H1 (cell line): ENCODE measurements around the gene C2orf76. TPM values are rescaled to one million over a fixed set of nuclear protein-coding genes. Genes with fewer than 3 reads are reported as not detected.

Source experiments
- CTCF ChIA-PET: fragments of 300-600 bp; sonication (Branson Sonifier 250); formaldehyde crosslinking; loops from one replicate; lab custom pipeline; 2021; ENCODE audit not compliant: partially characterized antibody; lab: Charles Lee
- POLR2A ChIA-PET: fragments of 300-600 bp; sonication (Branson Sonifier 250); formaldehyde crosslinking; loops from one replicate; lab custom pipeline; 2021; ENCODE audit warnings: inconsistent platforms; ENCODE audit not compliant: partially characterized antibody; lab: Charles Lee
- DNase-seq, 2 experiments: peaks; one replicate each; pipeline versions ENCODE4 v3.0.0 to v3.0.0-alpha.2; 2010 to 2022; ENCODE audit warnings: low spot score in 2 of 2, low read depth in 1 of 2, mixed read lengths in 1 of 2
- FAIRE-seq: peaks from 2 replicates; lab custom pipeline; 2011; peaks lifted over from hg19 to GRCh38; lab: Jason Lieb, UNC
- H2AFZ ChIP-seq: 2 replicates; pipeline ENCODE4 v1.8.1; 2012; ENCODE audit warnings: low read length, inconsistent platforms
- H2AK5ac ChIP-seq: 2 replicates; pipeline ENCODE4 v1.6.1; 2013; ENCODE audit warnings: low read depth, low read length
- H2BK120ac ChIP-seq: replicated peaks from 2 replicates; pipeline ENCODE3; 2013; ENCODE audit warnings: low read depth, low read length, inconsistent platforms
- H2BK12ac ChIP-seq: 2 replicates; pipeline ENCODE4 v1.6.1; 2013; ENCODE audit warnings: low read depth, low read length
- H2BK15ac ChIP-seq: 2 replicates; pipeline ENCODE4 v1.6.1; 2013; ENCODE audit warnings: low read length
- H2BK20ac ChIP-seq: 2 replicates; pipeline ENCODE4 v1.6.1; 2013; ENCODE audit warnings: low read length
- H2BK5ac ChIP-seq: 2 replicates; pipeline ENCODE4 v1.6.1; 2013; ENCODE audit warnings: low read depth, low read length
- H3K14ac ChIP-seq: 2 replicates; pipeline ENCODE4 v1.6.1; 2013; ENCODE audit warnings: inconsistent platforms; ENCODE audit not compliant: insufficient read length
- H3K18ac ChIP-seq: 2 replicates; pipeline ENCODE4 v1.6.1; 2013; ENCODE audit warnings: low read length; ENCODE audit errors: extremely low read depth
- H3K23ac ChIP-seq: 2 replicates; pipeline ENCODE4 v1.6.1; 2013; ENCODE audit warnings: inconsistent platforms; ENCODE audit not compliant: insufficient read length
- H3K23me2 ChIP-seq: 2 replicates; pipeline ENCODE4 v1.6.1; 2013; ENCODE audit warnings: low read depth, low read length
- H3K27ac ChIP-seq: 2 replicates; pipeline ENCODE4 v1.6.1; 2011; ENCODE audit warnings: low read depth, low read length, inconsistent platforms
- H3K27me3 ChIP-seq, 4 experiments: replicated peaks in 1 of 4; 1 replicate in 1 of 4; 2 replicates in 3 of 4; pipeline versions ENCODE4 v1.6.1 to v1.8.1; 2011 to 2013; ENCODE audit warnings: low read length in 3 of 4, mild to moderate bottlenecking in 3 of 4, inconsistent platforms in 2 of 4, mixed read lengths in 2 of 4, moderate library complexity in 1 of 4; ENCODE audit not compliant: control insufficient read depth in 3 of 4, insufficient read depth in 3 of 4; ENCODE audit errors: extremely low read depth in 1 of 4
- H3K36me3 ChIP-seq, 4 experiments: 2 replicates each; pipeline versions ENCODE4 v1.6.1 to v1.8.1; 2011 to 2013; ENCODE audit warnings: mild to moderate bottlenecking in 4 of 4, low read length in 3 of 4, moderate library complexity in 2 of 4, control low read depth in 1 of 4, inconsistent platforms in 1 of 4; ENCODE audit not compliant: insufficient read depth in 4 of 4, control insufficient read depth in 2 of 4
- H3K4ac ChIP-seq: replicated peaks from 2 replicates; pipeline ENCODE3; 2013; ENCODE audit warnings: low read length, low read depth, mixed read lengths, inconsistent platforms; ENCODE audit not compliant: insufficient read length
- H3K4me1 ChIP-seq, 4 experiments: replicated peaks in 1 of 4; 1 replicate in 1 of 4; 2 replicates in 3 of 4; pipeline versions ENCODE4 v1.6.1 to v1.8.1; 2011 to 2013; ENCODE audit warnings: low read length in 3 of 4, inconsistent platforms in 2 of 4, mixed read lengths in 1 of 4; ENCODE audit not compliant: insufficient read depth in 4 of 4, control insufficient read depth in 3 of 4
- H3K4me2 ChIP-seq, 2 experiments: 2 replicates each; pipeline versions ENCODE4 v1.6.1 to v1.8.1; 2011 to 2013; ENCODE audit warnings: low read depth in 2 of 2, low read length in 2 of 2, control low read depth in 1 of 2, inconsistent platforms in 1 of 2, mild to moderate bottlenecking in 1 of 2; ENCODE audit not compliant: insufficient read depth in 1 of 2
- H3K4me3 ChIP-seq, 4 experiments: fragments of 200-600, 300-600 bp in 1 of 4; sonication (generic), shearing (Covaris generic), sonication (Bioruptor Twin) in 1 of 4; 2 replicates each; pipeline versions ENCODE4 v1.5.1 to v1.8.1; 2011 to 2016; ENCODE audit warnings: low read length in 4 of 4, low read depth in 3 of 4, control low read depth in 2 of 4, inconsistent platforms in 2 of 4, mild to moderate bottlenecking in 2 of 4, mixed read lengths in 1 of 4, moderate library complexity in 1 of 4; ENCODE audit not compliant: insufficient read depth in 2 of 4; ENCODE audit errors: extremely low read depth in 1 of 4
- H3K56ac ChIP-seq: replicated peaks from 2 replicates; pipeline ENCODE3; 2013; ENCODE audit warnings: low read depth, mild to moderate bottlenecking, mixed read lengths, low read length, inconsistent platforms; ENCODE audit not compliant: insufficient read length
- H3K79me1 ChIP-seq: 2 replicates; pipeline ENCODE4 v1.6.1; 2013; ENCODE audit warnings: low read depth, low read length, control low read depth
- H3K79me2 ChIP-seq, 2 experiments: 2 replicates each; pipeline versions ENCODE4 v1.6.1 to v1.8.1; 2012 to 2013; ENCODE audit warnings: low read length in 2 of 2, mild to moderate bottlenecking in 2 of 2, inconsistent platforms in 1 of 2; ENCODE audit not compliant: insufficient read depth in 2 of 2, control insufficient read depth in 1 of 2
- H3K9ac ChIP-seq, 4 experiments: replicated peaks in 1 of 4; 1 replicate in 1 of 4; 2 replicates in 3 of 4; pipeline versions ENCODE4 v1.6.1 to v1.8.1; 2011 to 2013; ENCODE audit warnings: low read depth in 3 of 4, low read length in 3 of 4, control low read depth in 2 of 4, mild to moderate bottlenecking in 2 of 4, moderate library complexity in 2 of 4, inconsistent platforms in 1 of 4; ENCODE audit errors: extremely low read depth in 1 of 4
- H3K9me3 ChIP-seq, 2 experiments: 2 replicates each; pipeline versions ENCODE4 v1.6.1 to v1.8.1; 2012 to 2013; ENCODE audit warnings: mild to moderate bottlenecking in 2 of 2, moderate library complexity in 2 of 2, control low read depth in 1 of 2, inconsistent platforms in 1 of 2, low read depth in 1 of 2, low read length in 1 of 2, mixed read lengths in 1 of 2; ENCODE audit not compliant: insufficient read depth in 2 of 2
- H4K20me1 ChIP-seq, 2 experiments: replicated peaks in 1 of 2; 2 replicates each; pipeline versions ENCODE3 to v1.8.1; 2011 to 2013; ENCODE audit warnings: inconsistent platforms in 2 of 2, low read length in 2 of 2, mild to moderate bottlenecking in 1 of 2; ENCODE audit not compliant: insufficient read depth in 2 of 2, control insufficient read depth in 1 of 2
- H4K5ac ChIP-seq: 2 replicates; pipeline ENCODE4 v1.6.1; 2013; ENCODE audit warnings: low read length, low read depth, mixed read lengths, inconsistent platforms; ENCODE audit not compliant: insufficient read length
- H4K8ac ChIP-seq: 2 replicates; pipeline ENCODE4 v1.8.0; 2013; ENCODE audit warnings: mild to moderate bottlenecking, moderate library complexity, low read length, inconsistent platforms; ENCODE audit not compliant: insufficient read depth; ENCODE audit errors: extremely low read depth
- H4K91ac ChIP-seq: replicated peaks from 2 replicates; pipeline ENCODE3; 2013; ENCODE audit warnings: low read length, mixed read lengths, inconsistent platforms; ENCODE audit not compliant: insufficient read length
- ATF2 ChIP-seq: IDR thresholded peaks from 2 replicates; pipeline ENCODE4 v1.6.1; 2012; ENCODE audit warnings: low read length, inconsistent platforms
- HDAC2 ChIP-seq, 2 experiments: fragments of 300-600 bp in 1 of 2; sonication (generic) in 1 of 2; IDR thresholded peaks; 2 replicates each; pipeline ENCODE4 v1.6.1; 2011 to 2012; ENCODE audit warnings: low read depth in 2 of 2, low read length in 2 of 2, mild to moderate bottlenecking in 2 of 2, moderate library complexity in 2 of 2, borderline replicate concordance in 1 of 2, inconsistent platforms in 1 of 2
- RBBP5 ChIP-seq: IDR thresholded peaks from 2 replicates; pipeline ENCODE4 v1.7.1; 2012; ENCODE audit warnings: low read depth, mild to moderate bottlenecking, inconsistent platforms, low read length, moderate library complexity, borderline replicate concordance
- WGBS, 2 experiments: shearing (Covaris generic) in 1 of 2; methylation state at CpG; one replicate each; pipeline versions ENCODE4 v1.1.6 to v1.1.7; 2013 to 2015; ENCODE audit warnings: low lambda C conversion rate in 2 of 2, mixed read lengths in 2 of 2, inconsistent platforms in 1 of 2, low coverage in 1 of 2, missing lambda C conversion rate in 1 of 2; ENCODE audit not compliant: insufficient replicate concordance in 2 of 2, insufficient coverage in 1 of 2, insufficient read length in 1 of 2; ENCODE audit errors: extremely low coverage in 1 of 2, missing lambda C conversion rate in 1 of 2; 5-methylcytosine and 5-hydroxymethylcytosine counted together
- polyA plus RNA-seq, 7 experiments: library from polyadenylated mRNA; depleted of rRNA in 3 of 7; stranded (reverse) in 5 of 7; unstranded in 2 of 7; fragments of >200 nt in 5 of 7; fragments of 200-250 nt in 2 of 7; gene quantifications; 1 replicate in 5 of 7; 2 replicates in 1 of 7; 4 replicates in 1 of 7; pipeline versions ENCODE4 v1.2.1 to v1.2.3, GENCODE V29; 2011 to 2013; ENCODE audit warnings: missing spikeins in 2 of 7, mixed read lengths in 2 of 7
- total RNA-seq: library from RNA; stranded (reverse); fragmentation: NEBNext Ultra II Directional; extraction: Animal tissue kit (Norgen Biotek cat#: 25700); gene quantifications from 2 replicates; pipeline ENCODE4 v1.2.1, GENCODE V29; 2021

The C2orf76 gene
- total and polyA plus RNA-seq, 2 of the 8 experiments (the other 6 are each of a cell fraction or from before 2014, with no cell fraction given) = 4.4 to 5.0 TPM

GRCh38 chr2:119278946-119279345 lies 87.7 kb downstream of the C2orf76 start:
- Histone ChIP-seq H3K23ac (no peak overlapping the region), H3K4me3 (no peak overlapping the region), H3K27me3 (no peaks in the 10 kb centered on the region; a peak in 1 of 7 replicates), H4K5ac (no peak overlapping the region), H3K36me3 (no peaks in the 10 kb centered on the region), H2BK15ac (no peak overlapping the region), H4K8ac (no peak overlapping the region), H3K9ac (no peak overlapping the region), H2BK12ac (no peak overlapping the region), H2BK120ac (no peak overlapping the region), H2BK5ac (no peak overlapping the region), H3K23me2 (no peaks in the 10 kb centered on the region)
- WGBS, 2 experiments = 90% methylated on average over 6 of the region's 6 CpGs; no CpG with 5 or more reads in 1 of the 2 experiments
- no peak for DNase-seq
- POLR2A ChIA-PET = no interaction called here
- no peak for TF ChIP-seq HDAC2 (IDR thresholded peaks at IDR 0.05; ENCODE audit: borderline replicate concordance in 1 of 2, low read depth in 2 of 2, low read length in 2 of 2)
- TF ChIP-seq ATF2 = no peak
- TF ChIP-seq RBBP5 = no peak
- TF ChIP-seq, all 59 proteins: peak for 0
- H3K56ac ChIP-seq = no peak overlapping the region
- H3K4me2 ChIP-seq = no peak overlapping the region
- H3K18ac ChIP-seq = no peak overlapping the region
- H3K79me1 ChIP-seq = no peaks in the 10 kb centered on the region
- H3K79me2 ChIP-seq = no peaks in the 10 kb centered on the region
- no peaks in the 10 kb centered on the region for H3K9me3 ChIP-seq
- no peak for FAIRE-seq
- H3K27ac ChIP-seq = no peak overlapping the region
- no peak overlapping the region for H2AK5ac ChIP-seq
- no peak overlapping the region for H3K14ac ChIP-seq
- no peaks in the 10 kb centered on the region; a peak in 1 of 7 replicates for H3K4me1 ChIP-seq
- peaks cover 0 to under 1% of the 10 kb centered on the region in 2 experiments for H4K20me1 ChIP-seq
- H2AFZ ChIP-seq = no peak overlapping the region
- H3K4ac ChIP-seq = no peak overlapping the region
- CTCF ChIA-PET = interaction anchor here (0.5 to 4.4 kb wide), 6 partner anchors 13 to 431 kb away, joined by 3 to 28 read pairs (median 6); partner anchors contain the start of gene EN1
- H2BK20ac ChIP-seq = no peak overlapping the region
- H4K91ac ChIP-seq = no peak overlapping the region
